Ovary (tissue), 3 donors: ENCODE measurements around the gene PRR23E.

Experiments
- EP300 ChIP-seq: sonication (generic); formaldehyde crosslinking; IDR thresholded peaks from one replicate; pipeline ENCODE4 v1.6.1; 2017; ENCODE audit warnings: antibody characterized with exemption
- POLR2A ChIP-seq: fragments of 450-650 bp; IDR thresholded peaks from one replicate; pipeline ENCODE4 v1.6.1; 2017; ENCODE audit warnings: antibody characterized with exemption, mild to moderate bottlenecking, moderate library complexity
- TF ChIP-seq, protein P1 (sequence below), 3 donors: fragments of 450-650 bp in 2 of 3; fragments of 200-600 bp in 1 of 3; IDR thresholded peaks; one replicate each; pipeline versions ENCODE4 v1.5.1 to v1.8.0; 2016 to 2022; ENCODE audit warnings: antibody characterized with exemption in 3 of 3, mild to moderate bottlenecking in 1 of 3
- donor health status: DM: no; HTN: no; CAD: no.

DNA sequence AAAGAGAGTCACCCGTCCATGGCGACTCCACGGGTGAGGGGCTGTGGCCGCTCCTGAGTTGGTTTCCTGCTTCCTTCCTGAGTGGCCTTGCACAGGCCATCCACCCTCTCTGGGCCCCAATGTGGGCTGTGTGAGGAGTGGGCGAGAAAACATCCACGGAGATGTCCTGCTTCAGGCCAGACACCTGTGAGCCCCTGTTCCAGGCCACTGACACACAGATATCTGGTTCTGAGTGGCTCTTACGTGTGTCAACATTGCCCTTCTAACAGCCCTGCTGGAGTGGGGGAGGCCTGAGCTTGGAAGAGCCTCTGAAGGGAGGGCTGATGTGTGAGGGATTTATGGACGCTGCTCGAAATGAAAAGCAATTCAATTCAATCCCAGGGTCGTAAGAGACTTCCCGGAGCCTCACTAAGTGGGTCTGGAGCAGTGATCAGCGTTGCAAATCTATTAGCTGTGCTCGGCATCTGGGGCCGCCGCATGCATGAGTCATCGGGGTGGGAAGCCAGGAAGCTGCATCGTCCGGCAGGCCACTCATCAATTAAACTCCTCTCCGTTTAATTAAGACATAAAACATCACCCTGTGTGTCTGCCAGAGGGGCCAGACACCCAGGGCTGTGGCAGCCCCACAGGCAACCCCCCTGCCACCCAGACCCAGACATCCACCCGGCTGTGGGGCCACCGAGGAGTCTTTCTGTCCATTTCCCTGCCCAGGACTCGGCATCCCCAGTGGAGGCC, 20.0 kb upstream of the PRR23E start:
- TF ChIP-seq, protein P1, sequence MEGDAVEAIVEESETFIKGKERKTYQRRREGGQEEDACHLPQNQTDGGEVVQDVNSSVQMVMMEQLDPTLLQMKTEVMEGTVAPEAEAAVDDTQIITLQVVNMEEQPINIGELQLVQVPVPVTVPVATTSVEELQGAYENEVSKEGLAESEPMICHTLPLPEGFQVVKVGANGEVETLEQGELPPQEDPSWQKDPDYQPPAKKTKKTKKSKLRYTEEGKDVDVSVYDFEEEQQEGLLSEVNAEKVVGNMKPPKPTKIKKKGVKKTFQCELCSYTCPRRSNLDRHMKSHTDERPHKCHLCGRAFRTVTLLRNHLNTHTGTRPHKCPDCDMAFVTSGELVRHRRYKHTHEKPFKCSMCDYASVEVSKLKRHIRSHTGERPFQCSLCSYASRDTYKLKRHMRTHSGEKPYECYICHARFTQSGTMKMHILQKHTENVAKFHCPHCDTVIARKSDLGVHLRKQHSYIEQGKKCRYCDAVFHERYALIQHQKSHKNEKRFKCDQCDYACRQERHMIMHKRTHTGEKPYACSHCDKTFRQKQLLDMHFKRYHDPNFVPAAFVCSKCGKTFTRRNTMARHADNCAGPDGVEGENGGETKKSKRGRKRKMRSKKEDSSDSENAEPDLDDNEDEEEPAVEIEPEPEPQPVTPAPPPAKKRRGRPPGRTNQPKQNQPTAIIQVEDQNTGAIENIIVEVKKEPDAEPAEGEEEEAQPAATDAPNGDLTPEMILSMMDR (IDR thresholded peaks at IDR 0.05) = no peak
- no peak for TF ChIP-seq EP300
- TF ChIP-seq POLR2A = no peak
